HUES6 (cell line): Measurements from ENCODE around the gene RTRAF.

Experiments used
- H3K27ac ChIP-seq: 2 replicates; pipeline ENCODE4 v1.7.0; 2013; ENCODE audit warnings: low read depth, mild to moderate bottlenecking, low read length, inconsistent platforms
- H3K27me3 ChIP-seq: 2 replicates; pipeline ENCODE4 v1.6.1; 2013; ENCODE audit warnings: low read length; ENCODE audit not compliant: control insufficient read depth, insufficient read depth
- H3K36me3 ChIP-seq: 2 replicates; pipeline ENCODE4 v1.6.1; 2013; ENCODE audit warnings: low read length; ENCODE audit not compliant: control insufficient read depth, insufficient read depth
- H3K4me1 ChIP-seq: 2 replicates; pipeline ENCODE4 v1.6.1; 2013; ENCODE audit warnings: low read length; ENCODE audit not compliant: control insufficient read depth, insufficient read depth
- H3K4me3 ChIP-seq: 2 replicates; pipeline ENCODE4 v1.5.1; 2013; ENCODE audit warnings: low read depth, low read length
- H3K9ac ChIP-seq: one replicate; pipeline ENCODE4 v1.6.1; 2013; ENCODE audit warnings: mild to moderate bottlenecking, low read length
- H3K9me3 ChIP-seq: 2 replicates; pipeline ENCODE4 v1.6.1; 2013; ENCODE audit warnings: low read depth, low read length; ENCODE audit not compliant: control insufficient read depth, insufficient read depth

RTRAF gene

GRCh38 chr14:52051251-52051650 lies 61.9 kb downstream of the RTRAF start:
- Histone ChIP-seq H3K9ac (no peak overlapping the region), H3K27ac (no peak overlapping the region), H3K9me3 (no peaks in the 10 kb centered on the region), H3K36me3 (no peaks in the 10 kb centered on the region), H3K27me3 (no peaks in the 10 kb centered on the region), H3K4me1 (peaks cover 7% of the 10 kb centered on the region), H3K4me3 (no peak overlapping the region)

- Histone ChIP-seq H3K4me1 (peaks cover 7% of the 10 kb centered on the region), H3K9ac (no peak overlapping the region), H3K9me3 (no peaks in the 10 kb centered on the region), H3K36me3 (no peaks in the 10 kb centered on the region), H3K27ac (no peak overlapping the region), H3K27me3 (no peaks in the 10 kb centered on the region), H3K4me3 (no peak overlapping the region)
Measured at GRCh38 chr14:52051871-52052270, 62.5 kb downstream of the RTRAF start.

GRCh38 chr14:52052288-52052943 lies 63.1 kb downstream of the RTRAF start:
- Histone ChIP-seq H3K27me3 (no peaks in the 10 kb centered on the region), H3K4me3 (no peak overlapping the region), H3K9me3 (no peaks in the 10 kb centered on the region), H3K9ac (no peak overlapping the region), H3K27ac (no peak overlapping the region), H3K36me3 (no peaks in the 10 kb centered on the region), H3K4me1 (peaks cover 7% of the 10 kb centered on the region)

- H3K27me3 ChIP-seq: no peaks in the 10 kb centered on the region
- no peak overlapping the region for H3K4me3 ChIP-seq
- H3K36me3 ChIP-seq: no peaks in the 10 kb centered on the region
- no peak overlapping the region for H3K9ac ChIP-seq
- no peak overlapping the region for H3K27ac ChIP-seq
- H3K9me3 ChIP-seq: no peaks in the 10 kb centered on the region
- peaks cover 7% of the 10 kb centered on the region for H3K4me1 ChIP-seq
Measured at GRCh38 chr14:52053044-52053443, 63.7 kb downstream of the RTRAF start.

DNA sequence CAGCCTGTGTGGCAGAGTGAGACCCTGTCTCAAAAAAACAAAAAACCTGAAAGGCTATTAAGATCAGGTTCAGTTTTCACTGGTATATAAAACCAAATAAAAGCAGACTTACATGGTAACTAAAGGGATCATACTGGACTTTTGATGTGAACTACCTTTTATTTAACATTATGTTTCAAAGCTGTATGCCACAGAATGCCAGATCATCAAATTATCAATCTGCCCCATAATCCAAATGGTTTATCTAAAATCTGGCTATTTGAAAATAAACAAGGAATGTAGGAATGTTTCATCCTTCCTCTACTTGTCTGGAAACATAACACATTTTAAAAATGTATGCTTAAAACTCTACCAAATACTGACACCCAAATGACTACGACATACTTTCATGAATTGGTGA lies 65.3 kb downstream of the RTRAF start:
- Histone ChIP-seq H3K9me3 (no peaks in the 10 kb centered on the region), H3K36me3 (no peaks in the 10 kb centered on the region), H3K4me1 (no peaks in the 10 kb centered on the region; the same call in 1 of the 2 replicates), H3K4me3 (no peak overlapping the region), H3K27me3 (no peaks in the 10 kb centered on the region), H3K9ac (no peak overlapping the region), H3K27ac (no peak overlapping the region)

DNA sequence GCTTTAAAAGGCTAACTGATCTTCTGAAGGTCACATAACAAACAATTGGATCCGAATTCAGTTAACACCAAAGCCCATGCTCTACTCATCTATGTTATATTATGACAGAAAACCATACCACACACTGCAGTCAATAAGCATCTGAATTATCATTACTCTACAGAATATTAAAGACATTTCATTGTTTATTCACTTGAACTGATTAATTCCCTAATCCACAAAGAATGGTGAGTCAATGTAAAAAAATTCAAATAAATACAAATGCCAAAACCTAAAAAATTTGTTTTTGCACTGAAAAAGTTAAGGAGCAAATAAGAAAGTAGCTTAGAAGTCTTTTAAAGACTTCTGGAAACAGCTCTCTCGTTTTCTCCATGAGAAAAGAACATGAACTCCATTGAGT lies 65.8 kb downstream of the RTRAF start:
- H3K4me1 ChIP-seq: no peaks in the 10 kb centered on the region; the same call in 1 of the 2 replicates
- no peak overlapping the region for H3K9ac ChIP-seq
- no peaks in the 10 kb centered on the region for H3K9me3 ChIP-seq
- no peaks in the 10 kb centered on the region for H3K27me3 ChIP-seq
- H3K36me3 ChIP-seq: no peaks in the 10 kb centered on the region
- H3K4me3 ChIP-seq: no peak overlapping the region
- H3K27ac ChIP-seq: no peak overlapping the region

DNA sequence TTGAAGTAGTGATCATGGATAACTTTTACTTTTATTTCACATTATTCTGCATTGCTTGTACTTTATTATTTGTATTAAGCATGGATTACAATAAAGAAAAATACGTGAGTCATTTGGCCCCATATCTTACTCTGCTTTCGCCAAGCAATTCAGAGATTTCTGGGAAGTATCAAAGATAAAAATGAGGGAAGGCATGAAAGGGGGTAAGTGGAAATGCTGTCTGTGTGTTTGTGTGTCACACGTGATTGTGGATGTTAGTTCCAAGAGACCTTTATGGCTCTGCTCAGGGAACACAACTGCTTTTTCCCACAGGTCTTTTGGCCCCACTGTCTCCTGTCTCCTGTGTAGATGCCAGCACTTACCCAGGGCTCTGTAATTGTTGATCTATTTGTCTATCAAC lies 69.0 kb downstream of the RTRAF start:
- Histone ChIP-seq H3K9ac (no peak overlapping the region), H3K9me3 (no peaks in the 10 kb centered on the region), H3K36me3 (no peaks in the 10 kb centered on the region), H3K4me3 (no peak overlapping the region), H3K27me3 (no peaks in the 10 kb centered on the region), H3K27ac (no peak overlapping the region), H3K4me1 (peaks cover 19% of the 10 kb centered on the region)

DNA sequence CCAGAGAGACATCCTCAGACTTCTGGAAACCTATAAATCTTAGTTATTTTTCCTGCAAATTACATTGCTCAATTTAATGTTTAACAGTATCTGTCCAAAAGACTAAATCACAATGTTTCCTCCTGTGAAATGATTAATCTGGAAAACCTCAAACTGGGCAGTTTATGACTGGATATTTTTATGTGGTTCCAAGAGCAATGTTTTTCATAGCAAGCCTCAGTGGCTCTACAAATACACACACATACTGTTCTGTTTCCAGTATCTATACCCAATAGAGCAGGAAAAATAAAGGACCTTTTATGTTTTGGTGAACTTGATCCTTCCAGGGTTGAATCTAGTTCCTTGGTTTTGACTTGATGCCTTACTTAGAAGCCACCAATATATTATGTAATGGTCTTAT lies 70.3 kb downstream of the RTRAF start:
- no peaks in the 10 kb centered on the region for H3K9me3 ChIP-seq
- no peak overlapping the region for H3K9ac ChIP-seq
- no peaks in the 10 kb centered on the region for H3K27me3 ChIP-seq
- H3K4me3 ChIP-seq: no peak overlapping the region
- H3K4me1 ChIP-seq: peaks cover 20% of the 10 kb centered on the region
- no peak overlapping the region for H3K27ac ChIP-seq
- no peaks in the 10 kb centered on the region for H3K36me3 ChIP-seq

GRCh38 chr14:52060080-52060479 lies 70.7 kb downstream of the RTRAF start:
- Histone ChIP-seq H3K4me1 (peaks cover 20% of the 10 kb centered on the region), H3K4me3 (no peak overlapping the region), H3K36me3 (no peaks in the 10 kb centered on the region), H3K9me3 (no peaks in the 10 kb centered on the region), H3K9ac (no peak overlapping the region), H3K27ac (no peak overlapping the region), H3K27me3 (no peaks in the 10 kb centered on the region)
